ENCODE measurements around the gene PAK1IP1. TPM values are rescaled to one million over a fixed set of nuclear protein-coding genes. Genes with fewer than 3 reads are reported as not detected.
"Not testable (repeated sequence)": the region's sequence is repeated elsewhere in the genome, so short reads cannot be mapped to it uniquely, and the experiment has no call there.

The PAK1IP1 gene
- total RNA-seq, 1 donor from 2014 or later = 15.3 TPM

DNA sequence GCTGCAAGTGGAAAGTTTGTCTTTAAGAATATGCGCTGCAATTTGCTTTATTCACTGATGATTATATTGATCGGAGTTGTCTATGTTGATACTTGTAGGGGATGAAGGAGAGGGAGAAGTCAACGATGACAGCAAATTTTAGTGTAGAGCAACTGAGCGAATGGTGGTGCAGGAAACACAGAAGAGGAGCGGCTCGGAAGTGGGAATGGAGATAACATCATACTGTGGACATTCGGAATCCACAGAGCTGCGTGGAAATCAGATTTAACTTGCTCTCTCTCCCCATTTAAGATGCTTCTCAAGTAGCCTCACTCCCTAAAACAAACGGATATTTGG is 52.1 kb downstream of the PAK1IP1 start:
- no peak for ATAC-seq

GRCh38 chr6:10747251-10747972 is 52.6 kb downstream of the PAK1IP1 start, which contains the start of gene TMEM14B:
Gene TMEM14B (plus strand): TSS chr6:10747805. CDS start chr6:10749246, 1,441 bp downstream.
- ATAC-seq = peak; percentile 100

DNA sequence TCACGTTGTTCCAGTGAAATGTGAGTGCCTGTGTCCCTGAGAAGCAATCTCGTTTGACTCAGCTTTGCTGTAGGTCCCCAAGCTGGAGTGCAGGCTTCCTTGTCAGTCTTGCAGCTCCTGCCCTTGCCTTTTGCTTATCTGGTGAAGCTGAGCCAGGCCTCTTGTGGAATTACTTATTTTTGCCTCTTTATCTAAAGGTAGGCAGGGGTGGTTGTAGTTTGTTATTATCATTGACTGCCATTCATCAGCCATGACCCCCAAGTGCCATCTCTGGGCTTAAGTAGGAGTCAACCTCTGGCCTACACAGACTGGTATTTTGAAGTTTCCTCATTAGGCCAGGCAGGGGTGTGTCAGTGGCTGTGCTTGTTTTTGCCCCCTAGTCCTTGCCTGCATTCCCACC is 55.0 kb downstream of the PAK1IP1 start:
- no peak for ATAC-seq

DNA sequence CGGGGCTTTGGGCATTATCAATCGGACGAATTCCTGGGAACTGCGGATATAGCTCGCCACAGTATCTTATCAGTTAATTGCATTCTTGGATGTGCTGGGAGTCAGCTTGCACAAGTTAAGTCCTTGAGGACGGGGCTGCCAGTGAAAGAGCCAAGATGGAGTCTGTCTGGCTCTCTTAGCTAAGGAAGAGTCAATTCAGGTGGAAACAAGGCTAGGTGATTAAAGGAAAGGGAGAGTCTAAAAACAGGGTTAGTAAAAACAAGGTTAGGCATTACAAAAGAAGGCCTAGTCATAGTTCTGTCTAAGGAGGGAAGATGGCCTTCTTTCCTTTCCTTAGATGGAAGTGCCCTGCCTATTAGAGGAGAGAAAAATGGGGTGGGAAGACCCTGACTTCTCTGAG is 55.8 kb downstream of the PAK1IP1 start:
- not testable (repeated sequence) for ATAC-seq

GRCh38 chr6:10751757-10752156 is 57.0 kb downstream of the PAK1IP1 start:
- not testable (repeated sequence) for ATAC-seq

DNA sequence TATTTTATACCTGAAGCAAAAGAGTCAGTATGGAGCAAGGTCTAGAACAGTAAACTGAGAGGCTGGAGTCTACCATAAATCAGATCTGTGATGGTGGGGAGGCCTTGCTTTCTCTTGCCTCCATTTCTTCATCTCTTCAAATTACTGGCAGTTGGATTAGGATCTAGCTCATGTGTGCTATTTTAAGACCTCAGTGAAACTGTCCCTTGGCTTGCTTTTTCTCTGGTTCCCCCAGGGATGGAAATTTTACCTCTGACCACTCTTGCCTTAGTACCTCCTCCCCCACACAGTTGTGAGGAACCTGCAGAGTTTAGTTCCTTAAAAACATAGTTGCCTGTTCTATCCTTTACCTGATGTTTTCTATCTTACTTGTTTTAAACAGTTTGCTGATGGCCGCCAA is 61.3 kb downstream of the PAK1IP1 start:
- no peak for ATAC-seq

Other genes with a start within 250 kb of the PAK1IP1 start
- 8.1 TPM for gene GCNT2, start 173.6 kb upstream of the PAK1IP1 start, total RNA-seq
- gene C6orf52, start 356 bp upstream of the PAK1IP1 start, total RNA-seq = 0.84 TPM
- 64.5 TPM for gene TMEM14C, start 28.1 kb downstream of the PAK1IP1 start, total RNA-seq
- 49.3 TPM for gene TMEM14B, start 52.8 kb downstream of the PAK1IP1 start, total RNA-seq
- not detected for gene MAK, start 143.6 kb downstream of the PAK1IP1 start, total RNA-seq
- not detected for gene GCM2, start 187.1 kb downstream of the PAK1IP1 start, total RNA-seq
- gene SYCP2L, start 192.1 kb downstream of the PAK1IP1 start, total RNA-seq = not detected

Data from esophagus mucosa (tissue), 1 donor.